ENCODE results near the gene PCDHGA1.
A peak's percentile ranks its signal among the peaks of the same experiment; 100 is the strongest.
"Not testable (repeated sequence)": the region's sequence is repeated elsewhere in the genome, so short reads cannot be mapped to it uniquely, and the experiment has no call there.

Gene PCDHGA1

GRCh38 chr5:141342773-141343172 lies 12.5 kb downstream of the PCDHGA1 start:
- no peak for TF ChIP-seq CTCF (IDR thresholded peaks at IDR 0.05; ENCODE audit: borderline replicate concordance, insufficient read depth, low read depth, low read length)
- no peak overlapping the region for H3K4me3 ChIP-seq (ENCODE audit: low read depth, low read length)

- TF ChIP-seq CTCF (IDR thresholded peaks at IDR 0.05; ENCODE audit: borderline replicate concordance, insufficient read depth, low read depth, low read length), result peak; percentile 29; the same call in 1 of the 2 replicates
- no peak within 1 kb of the TSS for H3K4me3 ChIP-seq (ENCODE audit: low read depth, low read length)
Observed at GRCh38 chr5:141343242-141343952, 13.1 kb downstream of the PCDHGA1 start, which contains the start of gene PCDHGA3. Gene PCDHGA3, plus strand, starts transcription at chr5:141343829. Its CDS starts 205 bp downstream, at chr5:141344034.

- H3K4me3 ChIP-seq (ENCODE audit: low read depth, low read length), result no peak overlapping the region
- no peak for TF ChIP-seq CTCF (IDR thresholded peaks at IDR 0.05; ENCODE audit: borderline replicate concordance, insufficient read depth, low read depth, low read length)
Observed at GRCh38 chr5:141343953-141344463, 13.7 kb downstream of the PCDHGA1 start.

- H3K4me3 ChIP-seq (ENCODE audit: low read depth, low read length), result no peak overlapping the region
- TF ChIP-seq CTCF (IDR thresholded peaks at IDR 0.05; ENCODE audit: borderline replicate concordance, insufficient read depth, low read depth, low read length), result no peak
Observed at GRCh38 chr5:141345327-141345726, 15.0 kb downstream of the PCDHGA1 start.

- H3K4me3 ChIP-seq (ENCODE audit: low read depth, low read length), result not testable (repeated sequence)
Observed at GRCh38 chr5:141346017-141346416, 15.7 kb downstream of the PCDHGA1 start.

GRCh38 chr5:141349917-141350619 lies 19.8 kb downstream of the PCDHGA1 start, which contains the start of gene PCDHGB1:
Gene PCDHGB1, plus strand, starts transcription at chr5:141350099. Its CDS starts 162 bp downstream, at chr5:141350261.
- H3K4me3 ChIP-seq (ENCODE audit: low read depth, low read length), result no peak within 1 kb of the TSS
- TF ChIP-seq CTCF (IDR thresholded peaks at IDR 0.05; ENCODE audit: borderline replicate concordance, insufficient read depth, low read depth, low read length), result peak; percentile 51; the same call in 1 of the 2 replicates

GRCh38 chr5:141351591-141351990 lies 21.3 kb downstream of the PCDHGA1 start:
- TF ChIP-seq CTCF (IDR thresholded peaks at IDR 0.05; ENCODE audit: borderline replicate concordance, insufficient read depth, low read depth, low read length), result no peak
- no peak overlapping the region for H3K4me3 ChIP-seq (ENCODE audit: low read depth, low read length)

Data from GM12875 (cell line).